OCI-LY1 (cell line): Measurements from ENCODE around the gene DLX3.

Experiments
- EZH2 ChIP-seq: fragments of 200-600 bp; sonication (generic), shearing (Covaris generic); IDR thresholded peaks from 2 replicates; pipeline ENCODE4 v1.8.0; 2017; ENCODE audit warnings: borderline replicate concordance, mixed run types, mild to moderate bottlenecking, antibody characterized with exemption, low read length, moderate library complexity, mixed read lengths
- TF ChIP-seq, protein P1 (sequence below): fragments of 200-600 bp; sonication (generic), shearing (Covaris generic); IDR thresholded peaks from 2 replicates; pipeline ENCODE4 v1.5.1; 2017; ENCODE audit warnings: mild to moderate bottlenecking, antibody characterized with exemption, low read length, moderate library complexity, mixed read lengths

DNA sequence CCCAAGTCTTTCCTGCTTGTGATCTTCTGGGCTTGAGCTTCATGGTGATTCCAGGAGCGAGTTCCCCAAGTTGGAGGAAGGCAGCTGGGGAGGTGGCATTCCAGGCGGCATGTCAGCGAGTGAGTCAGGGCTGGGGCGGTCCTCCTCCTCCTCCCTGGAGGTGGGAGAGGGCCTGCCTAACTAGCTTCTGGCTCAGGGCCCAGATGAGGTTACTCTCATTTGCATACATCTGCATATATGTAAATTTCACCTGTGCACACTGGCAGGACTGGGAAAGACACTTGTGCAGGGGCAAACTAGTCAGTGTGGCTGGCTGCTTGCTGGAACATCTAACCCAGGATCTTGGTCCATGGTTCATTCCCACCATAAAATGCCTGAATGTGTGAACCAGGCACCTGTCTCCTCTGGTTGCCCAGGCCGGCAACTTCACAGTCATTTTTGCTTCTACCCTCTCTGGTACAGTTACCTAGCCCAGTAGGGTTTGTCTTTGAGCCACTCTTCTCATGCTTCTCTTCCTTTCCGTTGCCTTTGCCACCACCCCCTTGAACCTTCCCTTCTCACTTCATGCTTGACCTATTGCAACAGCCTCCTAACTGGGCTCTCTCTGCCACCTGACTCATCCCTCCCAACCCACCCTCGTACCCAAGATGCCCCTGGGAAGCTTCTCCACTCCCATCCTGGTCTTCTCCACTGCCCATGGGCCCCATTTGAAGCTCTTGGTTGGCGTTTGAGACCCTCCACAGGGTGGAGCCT, 35.7 kb downstream of the DLX3 start:
- TF ChIP-seq, protein P1, sequence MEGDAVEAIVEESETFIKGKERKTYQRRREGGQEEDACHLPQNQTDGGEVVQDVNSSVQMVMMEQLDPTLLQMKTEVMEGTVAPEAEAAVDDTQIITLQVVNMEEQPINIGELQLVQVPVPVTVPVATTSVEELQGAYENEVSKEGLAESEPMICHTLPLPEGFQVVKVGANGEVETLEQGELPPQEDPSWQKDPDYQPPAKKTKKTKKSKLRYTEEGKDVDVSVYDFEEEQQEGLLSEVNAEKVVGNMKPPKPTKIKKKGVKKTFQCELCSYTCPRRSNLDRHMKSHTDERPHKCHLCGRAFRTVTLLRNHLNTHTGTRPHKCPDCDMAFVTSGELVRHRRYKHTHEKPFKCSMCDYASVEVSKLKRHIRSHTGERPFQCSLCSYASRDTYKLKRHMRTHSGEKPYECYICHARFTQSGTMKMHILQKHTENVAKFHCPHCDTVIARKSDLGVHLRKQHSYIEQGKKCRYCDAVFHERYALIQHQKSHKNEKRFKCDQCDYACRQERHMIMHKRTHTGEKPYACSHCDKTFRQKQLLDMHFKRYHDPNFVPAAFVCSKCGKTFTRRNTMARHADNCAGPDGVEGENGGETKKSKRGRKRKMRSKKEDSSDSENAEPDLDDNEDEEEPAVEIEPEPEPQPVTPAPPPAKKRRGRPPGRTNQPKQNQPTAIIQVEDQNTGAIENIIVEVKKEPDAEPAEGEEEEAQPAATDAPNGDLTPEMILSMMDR = no peak
- no peak for TF ChIP-seq EZH2
